HepG2 (cell line): Measurements from ENCODE around the gene POLN. TPM values are rescaled to one million over a fixed set of nuclear protein-coding genes. Genes with fewer than 3 reads are reported as not detected.

Experiments
- HDAC2 ChIP-seq: sonication (generic); formaldehyde crosslinking; IDR thresholded peaks from 2 replicates; pipeline ENCODE4 v1.4.0; 2020; ENCODE audit warnings: missing genetic modification reagents
- IRX3 ChIP-seq: sonication (generic); formaldehyde crosslinking; IDR thresholded peaks from 2 replicates; pipeline ENCODE4 v1.8.1; 2023; ENCODE audit warnings: mild to moderate bottlenecking, low read depth, missing genetic modification reagents, borderline replicate concordance
- MIXL1 ChIP-seq: IDR thresholded peaks from 2 replicates; pipeline ENCODE4 v1.6.1; 2016
- NCOA1 ChIP-seq: sonication (generic); formaldehyde crosslinking; IDR thresholded peaks from 2 replicates; pipeline ENCODE4 v1.9.0; 2021; ENCODE audit warnings: missing genetic modification reagents
- RXRA ChIP-seq: sonication (generic); formaldehyde crosslinking; IDR thresholded peaks from 2 replicates; pipeline ENCODE4 v1.5.1; 2020; ENCODE audit warnings: missing genetic modification reagents
- ZKSCAN5 ChIP-seq: sonication (generic); formaldehyde crosslinking; IDR thresholded peaks from 2 replicates; pipeline ENCODE4 v1.5.1; 2020; ENCODE audit warnings: mild to moderate bottlenecking, missing genetic modification reagents
- ZNF441 ChIP-seq: sonication (generic); formaldehyde crosslinking; IDR thresholded peaks from 2 replicates; pipeline ENCODE4 v1.7.0; 2021; ENCODE audit warnings: missing genetic modification reagents, borderline replicate concordance
- polyA plus RNA-seq, 8 experiments: library from polyadenylated mRNA; depleted of rRNA in 3 of 8; stranded (reverse) in 7 of 8; unstranded in 1 of 8; fragments of >200 nt; fragmentation: Illumina TruSeq in 4 of 8; extraction: Trizol in 4 of 8; gene quantifications; 2 replicates each; pipeline versions ENCODE4 v1.2.1 to v1.2.3, GENCODE V29; 2011 to 2016; ENCODE audit warnings: low read depth in 4 of 8, missing spikeins in 1 of 8, mixed read lengths in 1 of 8; ENCODE audit not compliant: insufficient read depth in 1 of 8
- total RNA-seq, 5 experiments: library from RNA; depleted of rRNA; stranded (reverse); fragments of >200 nt; fragmentation: Illumina TruSeq; extraction: Trizol; gene quantifications; 2 replicates each; pipeline ENCODE4 v1.2.3, GENCODE V29; 2016; ENCODE audit warnings: low read depth in 1 of 5
- TF ChIP-seq, protein P1 (sequence below), 2 experiments: sonication (generic) in 1 of 2; formaldehyde crosslinking in 1 of 2; IDR thresholded peaks; 2 replicates each; pipeline versions ENCODE4 v1.4.0 to v1.6.1; 2016 to 2020; ENCODE audit warnings: borderline replicate concordance in 1 of 2, low read depth in 1 of 2, mild to moderate bottlenecking in 1 of 2, missing genetic modification reagents in 1 of 2
- TF ChIP-seq, protein P2 (sequence below): IDR thresholded peaks from 2 replicates; pipeline ENCODE4 v1.4.0; 2020; ENCODE audit warnings: mild to moderate bottlenecking, missing genetic modification reagents
- TF ChIP-seq, protein P3 (sequence below): sonication (generic); formaldehyde crosslinking; IDR thresholded peaks from 2 replicates; pipeline ENCODE4 v1.5.1; 2020; ENCODE audit warnings: mild to moderate bottlenecking, moderate library complexity, missing genetic modification reagents
- TF ChIP-seq, protein P4 (sequence below): sonication (generic); formaldehyde crosslinking; IDR thresholded peaks from 2 replicates; pipeline ENCODE4 v1.5.0; 2020; ENCODE audit warnings: missing genetic modification reagents, mild to moderate bottlenecking, borderline replicate concordance
- TF ChIP-seq, protein P5 (sequence below): sonication (generic); formaldehyde crosslinking; conservative IDR thresholded peaks from 2 replicates; pipeline ENCODE4 v1.4.0; 2020; ENCODE audit warnings: missing genetic modification reagents

Gene POLN
- total and polyA plus RNA-seq, 2 of the 13 experiments (the other 11 are each of a cell fraction or from before 2014, with no cell fraction given): 0.93 to 1.5 TPM

DNA sequence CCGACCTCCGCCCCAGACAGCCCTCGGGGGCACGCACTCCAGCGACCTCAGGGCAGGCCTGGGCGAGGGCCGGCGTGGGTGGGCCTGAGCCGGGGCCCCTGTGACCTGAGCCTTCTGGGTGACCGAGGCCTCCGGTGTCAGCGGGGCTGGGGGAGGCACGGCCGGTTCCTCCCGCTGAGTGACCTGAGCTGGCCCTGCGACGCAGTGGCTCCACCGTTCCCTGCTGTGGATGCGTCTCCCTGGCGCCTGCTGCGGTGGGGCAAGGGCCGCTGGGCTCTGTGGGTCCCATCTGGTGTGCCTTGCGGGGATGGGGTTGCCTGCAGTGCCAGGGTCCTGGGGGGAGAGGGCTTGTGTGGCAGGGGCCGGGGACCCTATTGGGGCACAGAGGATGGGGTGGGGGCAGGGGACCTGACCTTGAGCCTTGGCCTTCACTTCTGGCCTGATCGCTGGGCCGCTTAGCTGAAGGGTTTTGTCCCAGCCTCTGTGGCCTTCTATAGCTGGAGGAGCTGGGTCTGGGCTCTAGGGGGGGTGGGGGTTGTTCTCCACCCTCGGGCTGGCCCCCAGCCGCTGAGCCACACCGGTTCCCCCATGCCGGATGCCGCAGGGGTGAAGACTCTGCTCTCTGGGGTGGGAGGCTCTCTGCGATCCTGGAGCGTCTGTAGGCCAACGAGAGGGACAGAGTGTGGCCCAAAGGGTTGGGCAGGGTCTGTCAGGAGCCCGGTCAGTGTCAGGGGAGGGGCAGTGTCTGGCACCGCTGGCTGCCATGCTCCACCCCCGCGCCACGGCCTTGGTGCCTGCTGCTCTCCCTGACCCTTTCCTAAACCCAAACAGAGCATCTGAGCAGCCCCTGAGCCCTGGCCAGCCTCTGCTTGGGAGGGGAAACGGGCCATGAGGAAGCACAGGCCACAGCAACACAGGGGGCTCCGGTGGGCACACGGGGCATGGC lies 180.5 kb downstream of the POLN start (continued):
- TF ChIP-seq, protein P1, sequence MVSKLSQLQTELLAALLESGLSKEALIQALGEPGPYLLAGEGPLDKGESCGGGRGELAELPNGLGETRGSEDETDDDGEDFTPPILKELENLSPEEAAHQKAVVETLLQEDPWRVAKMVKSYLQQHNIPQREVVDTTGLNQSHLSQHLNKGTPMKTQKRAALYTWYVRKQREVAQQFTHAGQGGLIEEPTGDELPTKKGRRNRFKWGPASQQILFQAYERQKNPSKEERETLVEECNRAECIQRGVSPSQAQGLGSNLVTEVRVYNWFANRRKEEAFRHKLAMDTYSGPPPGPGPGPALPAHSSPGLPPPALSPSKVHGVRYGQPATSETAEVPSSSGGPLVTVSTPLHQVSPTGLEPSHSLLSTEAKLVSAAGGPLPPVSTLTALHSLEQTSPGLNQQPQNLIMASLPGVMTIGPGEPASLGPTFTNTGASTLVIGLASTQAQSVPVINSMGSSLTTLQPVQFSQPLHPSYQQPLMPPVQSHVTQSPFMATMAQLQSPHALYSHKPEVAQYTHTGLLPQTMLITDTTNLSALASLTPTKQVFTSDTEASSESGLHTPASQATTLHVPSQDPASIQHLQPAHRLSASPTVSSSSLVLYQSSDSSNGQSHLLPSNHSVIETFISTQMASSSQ (IDR thresholded peaks at IDR 0.05; ENCODE audit: low read depth): no peak
- TF ChIP-seq, protein P1 (CRISPR knock-in tag; IDR thresholded peaks at IDR 0.05; ENCODE audit: borderline replicate concordance): no peak
- TF ChIP-seq RXRA (peak; percentile 16; the same call in 1 of the 2 replicates), MIXL1 (CRISPR knock-in tag) (no peak), NCOA1 (0 out of 2 replicates have a peak, but pooled peaks have one; percentile 48), ZNF441 (CRISPR knock-in tag) (no peak), IRX3 (no peak), ZKSCAN5 (no peak), HDAC2 (CRISPR knock-in tag) (no peak)
- TF ChIP-seq, protein P2, sequence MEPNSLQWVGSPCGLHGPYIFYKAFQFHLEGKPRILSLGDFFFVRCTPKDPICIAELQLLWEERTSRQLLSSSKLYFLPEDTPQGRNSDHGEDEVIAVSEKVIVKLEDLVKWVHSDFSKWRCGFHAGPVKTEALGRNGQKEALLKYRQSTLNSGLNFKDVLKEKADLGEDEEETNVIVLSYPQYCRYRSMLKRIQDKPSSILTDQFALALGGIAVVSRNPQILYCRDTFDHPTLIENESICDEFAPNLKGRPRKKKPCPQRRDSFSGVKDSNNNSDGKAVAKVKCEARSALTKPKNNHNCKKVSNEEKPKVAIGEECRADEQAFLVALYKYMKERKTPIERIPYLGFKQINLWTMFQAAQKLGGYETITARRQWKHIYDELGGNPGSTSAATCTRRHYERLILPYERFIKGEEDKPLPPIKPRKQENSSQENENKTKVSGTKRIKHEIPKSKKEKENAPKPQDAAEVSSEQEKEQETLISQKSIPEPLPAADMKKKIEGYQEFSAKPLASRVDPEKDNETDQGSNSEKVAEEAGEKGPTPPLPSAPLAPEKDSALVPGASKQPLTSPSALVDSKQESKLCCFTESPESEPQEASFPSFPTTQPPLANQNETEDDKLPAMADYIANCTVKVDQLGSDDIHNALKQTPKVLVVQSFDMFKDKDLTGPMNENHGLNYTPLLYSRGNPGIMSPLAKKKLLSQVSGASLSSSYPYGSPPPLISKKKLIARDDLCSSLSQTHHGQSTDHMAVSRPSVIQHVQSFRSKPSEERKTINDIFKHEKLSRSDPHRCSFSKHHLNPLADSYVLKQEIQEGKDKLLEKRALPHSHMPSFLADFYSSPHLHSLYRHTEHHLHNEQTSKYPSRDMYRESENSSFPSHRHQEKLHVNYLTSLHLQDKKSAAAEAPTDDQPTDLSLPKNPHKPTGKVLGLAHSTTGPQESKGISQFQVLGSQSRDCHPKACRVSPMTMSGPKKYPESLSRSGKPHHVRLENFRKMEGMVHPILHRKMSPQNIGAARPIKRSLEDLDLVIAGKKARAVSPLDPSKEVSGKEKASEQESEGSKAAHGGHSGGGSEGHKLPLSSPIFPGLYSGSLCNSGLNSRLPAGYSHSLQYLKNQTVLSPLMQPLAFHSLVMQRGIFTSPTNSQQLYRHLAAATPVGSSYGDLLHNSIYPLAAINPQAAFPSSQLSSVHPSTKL (CRISPR knock-in tag): no peak
- TF ChIP-seq, protein P3, sequence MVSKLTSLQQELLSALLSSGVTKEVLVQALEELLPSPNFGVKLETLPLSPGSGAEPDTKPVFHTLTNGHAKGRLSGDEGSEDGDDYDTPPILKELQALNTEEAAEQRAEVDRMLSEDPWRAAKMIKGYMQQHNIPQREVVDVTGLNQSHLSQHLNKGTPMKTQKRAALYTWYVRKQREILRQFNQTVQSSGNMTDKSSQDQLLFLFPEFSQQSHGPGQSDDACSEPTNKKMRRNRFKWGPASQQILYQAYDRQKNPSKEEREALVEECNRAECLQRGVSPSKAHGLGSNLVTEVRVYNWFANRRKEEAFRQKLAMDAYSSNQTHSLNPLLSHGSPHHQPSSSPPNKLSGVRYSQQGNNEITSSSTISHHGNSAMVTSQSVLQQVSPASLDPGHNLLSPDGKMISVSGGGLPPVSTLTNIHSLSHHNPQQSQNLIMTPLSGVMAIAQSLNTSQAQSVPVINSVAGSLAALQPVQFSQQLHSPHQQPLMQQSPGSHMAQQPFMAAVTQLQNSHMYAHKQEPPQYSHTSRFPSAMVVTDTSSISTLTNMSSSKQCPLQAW: 0 out of 2 replicates have a peak, but pooled peaks have one; percentile 22
- TF ChIP-seq, protein P4, sequence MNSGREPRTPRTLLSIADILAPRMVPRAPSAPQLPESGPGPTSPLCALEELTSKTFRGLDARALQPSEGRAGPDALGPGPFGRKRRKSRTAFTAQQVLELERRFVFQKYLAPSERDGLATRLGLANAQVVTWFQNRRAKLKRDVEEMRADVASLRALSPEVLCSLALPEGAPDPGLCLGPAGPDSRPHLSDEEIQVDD (CRISPR knock-in tag): 0 out of 2 replicates have a peak, but pooled peaks have one; percentile 24
- TF ChIP-seq, protein P5, sequence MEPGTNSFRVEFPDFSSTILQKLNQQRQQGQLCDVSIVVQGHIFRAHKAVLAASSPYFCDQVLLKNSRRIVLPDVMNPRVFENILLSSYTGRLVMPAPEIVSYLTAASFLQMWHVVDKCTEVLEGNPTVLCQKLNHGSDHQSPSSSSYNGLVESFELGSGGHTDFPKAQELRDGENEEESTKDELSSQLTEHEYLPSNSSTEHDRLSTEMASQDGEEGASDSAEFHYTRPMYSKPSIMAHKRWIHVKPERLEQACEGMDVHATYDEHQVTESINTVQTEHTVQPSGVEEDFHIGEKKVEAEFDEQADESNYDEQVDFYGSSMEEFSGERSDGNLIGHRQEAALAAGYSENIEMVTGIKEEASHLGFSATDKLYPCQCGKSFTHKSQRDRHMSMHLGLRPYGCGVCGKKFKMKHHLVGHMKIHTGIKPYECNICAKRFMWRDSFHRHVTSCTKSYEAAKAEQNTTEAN (CRISPR knock-in tag): no peak
